HG02571 (cell line): Measurements from ENCODE around the gene ADGRG2.
A peak's percentile ranks its signal among the peaks of the same experiment; 100 is the strongest.
"Not testable (repeated sequence)": the region's sequence is repeated elsewhere in the genome, so short reads cannot be mapped to it uniquely, and the experiment has no call there.

Experiments
- ATAC-seq: cut with Tn5 transposase; IDR thresholded peaks from one replicate; pipeline ENCODE4 v1.9.1; 2021; ENCODE audit warnings: mild to moderate bottlenecking, moderate library complexity; ENCODE audit not compliant: unreplicated experiment

ADGRG2 gene

GRCh38 chrX:19007868-19008267 lies 114.4 kb downstream of the ADGRG2 start:
- ATAC-seq, result no peak

GRCh38 chrX:19007011-19007410 lies 115.3 kb downstream of the ADGRG2 start:
- ATAC-seq, result no peak

GRCh38 chrX:19005909-19006308 lies 116.4 kb downstream of the ADGRG2 start:
- no peak for ATAC-seq

GRCh38 chrX:19003756-19004155 lies 118.5 kb downstream of the ADGRG2 start:
- ATAC-seq, result no peak

- no peak for ATAC-seq
Measured at GRCh38 chrX:18998653-18999052, 123.6 kb downstream of the ADGRG2 start.

- ATAC-seq, result no peak
Measured at GRCh38 chrX:18997916-18998315, 124.4 kb downstream of the ADGRG2 start.

GRCh38 chrX:18996536-18996935 lies 125.7 kb downstream of the ADGRG2 start:
- no peak for ATAC-seq

- ATAC-seq, result no peak
Measured at GRCh38 chrX:18995221-18995620, 127.0 kb downstream of the ADGRG2 start.

- no peak for ATAC-seq
Measured at GRCh38 chrX:18994713-18995112, 127.6 kb downstream of the ADGRG2 start.

- ATAC-seq, result no peak
Measured at GRCh38 chrX:18992829-18993228, 129.4 kb downstream of the ADGRG2 start.

- ATAC-seq, result no peak
Measured at GRCh38 chrX:18985186-18985435, 137.2 kb downstream of the ADGRG2 start.

- peak; percentile 84 for ATAC-seq
Measured at GRCh38 chrX:18984381-18985185, 137.7 kb downstream of the ADGRG2 start.

GRCh38 chrX:18983666-18984380 lies 138.4 kb downstream of the ADGRG2 start, which contains the start of gene PHKA2:
TSS of gene PHKA2 (minus strand) at chrX:18984114. CDS start at chrX:18983932, 182 bp downstream.
- ATAC-seq, result peak; percentile 41

GRCh38 chrX:18981124-18981807 lies 141.0 kb downstream of the ADGRG2 start:
- ATAC-seq, result no peak

- ATAC-seq, result not testable (repeated sequence)
Measured at GRCh38 chrX:18980262-18980661, 142.0 kb downstream of the ADGRG2 start.

GRCh38 chrX:18974993-18975392 lies 147.3 kb downstream of the ADGRG2 start:
- ATAC-seq, result no peak

GRCh38 chrX:18973527-18974192 lies 148.6 kb downstream of the ADGRG2 start:
- ATAC-seq, result no peak

- no peak for ATAC-seq
Measured at GRCh38 chrX:18971506-18971905, 150.8 kb downstream of the ADGRG2 start.

GRCh38 chrX:18970465-18970864 lies 151.8 kb downstream of the ADGRG2 start:
- no peak for ATAC-seq

GRCh38 chrX:18966624-18967023 lies 155.6 kb downstream of the ADGRG2 start:
- no peak for ATAC-seq

- ATAC-seq, result no peak
Measured at GRCh38 chrX:18964901-18965300, 157.4 kb downstream of the ADGRG2 start.
